ENCODE data around the gene EFTUD2.

DNA sequence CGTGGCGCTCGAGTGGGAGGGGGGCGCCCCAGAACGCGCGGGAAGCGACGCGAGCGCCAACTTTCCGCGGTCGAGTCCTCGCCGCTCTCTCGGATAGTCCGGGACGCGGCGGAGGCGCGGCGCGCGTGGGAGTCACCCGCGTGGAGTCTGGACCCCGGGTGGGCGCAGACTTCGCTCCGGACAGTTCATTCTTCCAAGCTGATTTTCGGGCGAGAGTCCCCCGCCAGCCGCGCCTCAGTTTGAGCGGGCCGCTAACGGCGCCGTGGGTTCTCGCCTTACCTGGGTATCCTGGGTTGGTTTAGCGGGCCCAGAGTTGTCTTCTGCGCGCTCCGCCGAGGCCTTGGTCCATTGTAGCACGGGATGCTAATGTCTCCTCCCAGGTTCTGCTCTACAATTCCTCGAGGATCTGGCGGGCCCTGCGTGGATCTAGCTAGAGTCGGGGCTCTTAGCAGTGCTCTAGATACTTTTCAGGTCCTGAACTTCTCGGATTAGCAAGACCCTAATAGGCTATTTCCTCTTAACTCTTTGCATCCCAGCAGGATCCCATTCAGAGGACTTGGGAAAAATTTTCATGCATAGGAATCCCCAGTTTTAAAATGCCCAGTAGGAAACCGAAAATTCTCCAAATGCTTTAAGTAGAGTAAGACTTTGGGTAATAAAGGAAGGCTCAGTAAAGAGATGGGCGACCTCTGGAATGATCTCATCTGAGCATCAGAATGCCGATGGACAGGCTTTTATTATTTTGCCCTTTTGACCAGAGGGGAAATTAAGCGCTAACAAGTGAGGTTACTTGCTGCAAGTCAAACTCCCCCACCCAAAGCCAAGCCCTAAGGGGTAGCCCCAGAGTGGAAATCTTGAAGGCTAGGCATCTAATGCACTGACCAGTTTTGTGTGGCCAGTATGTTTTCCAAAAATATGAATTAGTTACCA lies 68.6 kb downstream of the EFTUD2 start:
- TF ChIP-seq, protein P1, sequence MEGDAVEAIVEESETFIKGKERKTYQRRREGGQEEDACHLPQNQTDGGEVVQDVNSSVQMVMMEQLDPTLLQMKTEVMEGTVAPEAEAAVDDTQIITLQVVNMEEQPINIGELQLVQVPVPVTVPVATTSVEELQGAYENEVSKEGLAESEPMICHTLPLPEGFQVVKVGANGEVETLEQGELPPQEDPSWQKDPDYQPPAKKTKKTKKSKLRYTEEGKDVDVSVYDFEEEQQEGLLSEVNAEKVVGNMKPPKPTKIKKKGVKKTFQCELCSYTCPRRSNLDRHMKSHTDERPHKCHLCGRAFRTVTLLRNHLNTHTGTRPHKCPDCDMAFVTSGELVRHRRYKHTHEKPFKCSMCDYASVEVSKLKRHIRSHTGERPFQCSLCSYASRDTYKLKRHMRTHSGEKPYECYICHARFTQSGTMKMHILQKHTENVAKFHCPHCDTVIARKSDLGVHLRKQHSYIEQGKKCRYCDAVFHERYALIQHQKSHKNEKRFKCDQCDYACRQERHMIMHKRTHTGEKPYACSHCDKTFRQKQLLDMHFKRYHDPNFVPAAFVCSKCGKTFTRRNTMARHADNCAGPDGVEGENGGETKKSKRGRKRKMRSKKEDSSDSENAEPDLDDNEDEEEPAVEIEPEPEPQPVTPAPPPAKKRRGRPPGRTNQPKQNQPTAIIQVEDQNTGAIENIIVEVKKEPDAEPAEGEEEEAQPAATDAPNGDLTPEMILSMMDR (IDR thresholded peaks at IDR 0.05), result no peak
- TF ChIP-seq POLR2A (IDR thresholded peaks at IDR 0.05), result no peak
